Measurements from ENCODE around the gene ACBD5.

ACBD5 gene

GRCh38 chr10:27152687-27153086, 87.9 kb downstream of the ACBD5 start:
- no peak for DNase-seq (ENCODE audit: low spot score)

GRCh38 chr10:27150261-27150660, 90.3 kb downstream of the ACBD5 start:
- no peak for DNase-seq (ENCODE audit: low spot score)

GRCh38 chr10:27147701-27148100, 92.9 kb downstream of the ACBD5 start:
- no peak for DNase-seq (ENCODE audit: low spot score)

GRCh38 chr10:27145937-27146336, 94.7 kb downstream of the ACBD5 start:
- no peak for DNase-seq (ENCODE audit: low spot score)
